Lung (tissue), 12 donors: Measurements from ENCODE around the gene GPR32. TPM values are rescaled to one million over a fixed set of nuclear protein-coding genes. Genes with fewer than 3 reads are reported as not detected.
"Not testable (repeated sequence)": the region's sequence is repeated elsewhere in the genome, so short reads cannot be mapped to it uniquely, and the experiment has no call there.

Source experiments
- ATAC-seq: fragments of 200-7000 bp; cut with Tn5 transposase; one replicate; pipeline ENCODE4 v1.9.1; 2020; ENCODE audit warnings: moderate number of reproducible peaks; ENCODE audit not compliant: insufficient read depth, low FRiP score
- DNase-seq, 3 donors: peaks; one replicate each; pipeline ENCODE4 v3.0.0-alpha.2; 2013 to 2017
- H3K27ac ChIP-seq, 2 donors: one replicate each; pipeline ENCODE4 v1.5.1; 2013; ENCODE audit warnings: mild to moderate bottlenecking in 2 of 2, moderate library complexity in 2 of 2, control low read depth in 1 of 2, inconsistent platforms in 1 of 2, low read depth in 1 of 2, low read length in 1 of 2
- H3K27me3 ChIP-seq, 3 donors: one replicate each; pipeline ENCODE4 v1.5.1; 2013; ENCODE audit warnings: low read length in 2 of 3; ENCODE audit not compliant: control insufficient read depth in 3 of 3, insufficient read depth in 3 of 3
- H3K36me3 ChIP-seq, 4 donors: one replicate each; pipeline ENCODE4 v1.5.1; 2013; ENCODE audit warnings: low read length in 4 of 4, mild to moderate bottlenecking in 1 of 4, moderate library complexity in 1 of 4; ENCODE audit not compliant: control insufficient read depth in 4 of 4, insufficient read depth in 4 of 4
- H3K4me1 ChIP-seq, 5 donors: one replicate each; pipeline ENCODE4 v1.5.1; 2013; ENCODE audit warnings: low read length in 5 of 5, mild to moderate bottlenecking in 2 of 5, moderate library complexity in 1 of 5; ENCODE audit not compliant: control insufficient read depth in 5 of 5, insufficient read depth in 5 of 5
- H3K4me3 ChIP-seq: one replicate; pipeline ENCODE4 v1.5.1; 2013; ENCODE audit warnings: mild to moderate bottlenecking, control low read depth, moderate library complexity
- H3K9ac ChIP-seq, 2 donors: one replicate each; pipeline ENCODE4 v1.5.1; 2013; ENCODE audit warnings: low read length in 2 of 2, control low read depth in 1 of 2; ENCODE audit not compliant: insufficient read depth in 1 of 2
- H3K9me3 ChIP-seq, 4 donors: one replicate each; pipeline ENCODE4 v1.5.1; 2013; ENCODE audit warnings: low read length in 3 of 4, mild to moderate bottlenecking in 1 of 4, moderate library complexity in 1 of 4; ENCODE audit not compliant: control insufficient read depth in 4 of 4, insufficient read depth in 3 of 4
- WGBS, 2 donors: extraction: QIAGEN DNeasy Blood & Tissue Kit; methylation state at CpG; one replicate each; pipeline ENCODE4 v1.1.7; 2013; 5-methylcytosine and 5-hydroxymethylcytosine counted together
- polyA plus RNA-seq, 2 donors: library from polyadenylated mRNA; stranded (reverse); fragments of 200-250 nt; gene quantifications; one replicate each; pipeline ENCODE4 v1.2.1, GENCODE V29; 2013
- total RNA-seq, 2 donors: library from RNA; depleted of rRNA in 1 of 2; stranded (reverse); fragments of >200 nt in 1 of 2; gene quantifications; one replicate each; pipeline ENCODE4 v1.2.1, GENCODE V29; 2014 to 2021
- TF ChIP-seq, protein P1 (sequence below): IDR thresholded peaks from 2 replicates; pipeline ENCODE4 v1.5.1; 2012; ENCODE audit warnings: mild to moderate bottlenecking; ENCODE audit errors: control extremely low read depth, extremely low read depth
- donor health status: control.
- donor health status: control.
- donor health status: Bipolar disorder and iron deficiency.
- donor health status: healthy.
- donor health status: DM: yes; HTN: yes; CAD: no.

Gene GPR32
- total and polyA plus RNA-seq, 4 donors, result not detected

DNA sequence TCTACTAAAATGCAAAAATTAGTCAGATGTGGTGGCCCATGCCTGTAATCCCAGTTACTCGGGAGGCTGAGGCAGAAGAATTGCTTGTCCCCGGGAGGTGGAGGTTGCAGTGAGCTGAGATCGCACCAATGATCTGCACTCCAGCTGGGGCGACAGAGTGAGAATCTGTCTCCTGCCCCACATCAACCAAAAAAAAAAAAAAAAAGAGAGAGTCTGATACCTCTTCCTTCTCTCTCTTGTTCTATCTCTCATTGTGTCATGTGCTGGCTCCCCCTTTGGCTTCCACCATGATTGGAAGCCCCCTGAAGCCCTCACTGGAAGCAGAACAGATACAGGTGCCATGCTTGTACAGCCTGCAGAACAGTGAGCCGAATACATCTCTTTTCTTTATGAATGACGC, 26.7 kb upstream of the GPR32 start:
- TF ChIP-seq, protein P1, sequence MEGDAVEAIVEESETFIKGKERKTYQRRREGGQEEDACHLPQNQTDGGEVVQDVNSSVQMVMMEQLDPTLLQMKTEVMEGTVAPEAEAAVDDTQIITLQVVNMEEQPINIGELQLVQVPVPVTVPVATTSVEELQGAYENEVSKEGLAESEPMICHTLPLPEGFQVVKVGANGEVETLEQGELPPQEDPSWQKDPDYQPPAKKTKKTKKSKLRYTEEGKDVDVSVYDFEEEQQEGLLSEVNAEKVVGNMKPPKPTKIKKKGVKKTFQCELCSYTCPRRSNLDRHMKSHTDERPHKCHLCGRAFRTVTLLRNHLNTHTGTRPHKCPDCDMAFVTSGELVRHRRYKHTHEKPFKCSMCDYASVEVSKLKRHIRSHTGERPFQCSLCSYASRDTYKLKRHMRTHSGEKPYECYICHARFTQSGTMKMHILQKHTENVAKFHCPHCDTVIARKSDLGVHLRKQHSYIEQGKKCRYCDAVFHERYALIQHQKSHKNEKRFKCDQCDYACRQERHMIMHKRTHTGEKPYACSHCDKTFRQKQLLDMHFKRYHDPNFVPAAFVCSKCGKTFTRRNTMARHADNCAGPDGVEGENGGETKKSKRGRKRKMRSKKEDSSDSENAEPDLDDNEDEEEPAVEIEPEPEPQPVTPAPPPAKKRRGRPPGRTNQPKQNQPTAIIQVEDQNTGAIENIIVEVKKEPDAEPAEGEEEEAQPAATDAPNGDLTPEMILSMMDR, result no peak
- Histone ChIP-seq H3K4me3 (no peak overlapping the region), H3K9me3 (no peaks in the 10 kb centered on the region), H3K4me1 (no peaks in the 10 kb centered on the region), H3K9ac (no peak overlapping the region), H3K27me3 (peaks cover 0 to 22% (median 5%) of the 10 kb centered on the region in 3 donors), H3K27ac (no peak overlapping the region), H3K36me3 (no peaks in the 10 kb centered on the region)
- ATAC-seq, result no peak
- DNase-seq, result no peak
- WGBS, 2 donors, result 85 to 90% methylated on average over 6 of the region's 6 CpGs

DNA sequence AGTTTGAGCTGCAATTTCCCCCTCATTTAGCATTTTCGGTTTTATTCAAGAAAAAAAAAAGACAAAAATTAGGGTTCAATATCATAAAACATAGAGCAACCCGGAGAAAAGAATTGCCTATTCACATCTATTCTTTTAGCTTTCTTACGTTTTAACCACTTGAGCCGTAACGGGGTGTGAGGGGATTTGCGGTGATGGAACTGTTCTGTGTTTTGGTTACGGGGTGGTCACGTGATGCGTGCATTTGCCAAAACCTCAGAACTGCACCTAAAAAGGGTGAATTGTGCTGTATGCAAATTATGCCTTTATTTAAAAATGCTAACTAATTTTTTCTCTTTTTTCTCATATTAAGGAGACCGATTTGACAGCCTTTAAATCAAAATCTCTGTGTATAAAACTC, 25.0 kb upstream of the GPR32 start:
- Histone ChIP-seq H3K4me3 (no peak overlapping the region), H3K9me3 (no peaks in the 10 kb centered on the region), H3K27me3 (peaks cover 0 to 10% (median under 1%) of the 10 kb centered on the region in 3 donors), H3K27ac (no peak overlapping the region), H3K36me3 (no peaks in the 10 kb centered on the region), H3K4me1 (no peaks in the 10 kb centered on the region), H3K9ac (no peak overlapping the region)
- no peak for ATAC-seq
- DNase-seq, result no peak
- TF ChIP-seq, protein P1, result no peak
- 76 to 79% methylated on average over 10 of the region's 10 CpGs for WGBS, 2 donors

DNA sequence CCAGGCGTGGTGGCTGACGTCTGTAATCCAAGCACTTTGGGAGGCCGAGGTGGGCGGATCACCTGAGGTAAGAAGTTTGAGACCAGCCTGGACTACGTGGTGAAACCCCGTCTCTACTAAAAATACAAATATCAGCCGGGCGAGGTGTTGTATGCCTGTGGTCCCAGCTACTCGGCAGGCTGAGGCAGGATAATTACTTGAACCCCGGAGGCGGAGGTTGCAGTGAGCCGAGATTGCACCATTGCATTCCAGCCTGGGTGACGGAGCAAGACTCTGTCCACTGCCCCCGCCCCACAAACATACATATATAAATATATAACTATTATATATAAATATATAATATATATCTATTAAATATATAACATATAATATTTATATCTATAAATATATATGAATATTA, 23.1 kb upstream of the GPR32 start:
- not testable (repeated sequence) for ATAC-seq, H3K36me3 ChIP-seq, H3K4me1 ChIP-seq, H3K4me3 ChIP-seq, H3K27ac ChIP-seq, H3K9ac ChIP-seq, DNase-seq, H3K9me3 ChIP-seq
- 90 to 93% methylated on average over 14 of the region's 14 CpGs for WGBS, 2 donors
- H3K27me3 ChIP-seq, result peaks cover 0 to 10% (median 0%) of the 10 kb centered on the region in 3 donors

GRCh38 chr19:50749490-50749889, 20.8 kb upstream of the GPR32 start:
- no peak overlapping the region for H3K4me3 ChIP-seq
- TF ChIP-seq, protein P1, result no peak
- no peak overlapping the region for H3K27ac ChIP-seq
- WGBS, 2 donors, result 62 to 79% methylated on average over 6 of the region's 6 CpGs
- no peak overlapping the region for H3K9ac ChIP-seq
- H3K9me3 ChIP-seq, result no peaks in the 10 kb centered on the region
- no peaks in the 10 kb centered on the region for H3K4me1 ChIP-seq
- no peak for DNase-seq
- H3K27me3 ChIP-seq, result peaks cover 0 to under 1% (median 0%) of the 10 kb centered on the region in 3 donors
- H3K36me3 ChIP-seq, result no peaks in the 10 kb centered on the region
- no peak for ATAC-seq
